AG04449 (cell line): ENCODE measurements around the gene DCBLD1.

ENCODE experiments used
- CTCF ChIA-PET: fragments of 350-600 bp; formaldehyde crosslinking; extraction: SDS; loops from one replicate; lab custom pipeline; 2021; ENCODE audit warnings: antibody characterized with exemption; lab: Yijun Ruan, JAX
- POLR2A ChIA-PET: fragments of 400-600, 350-600 bp; formaldehyde crosslinking; extraction: SDS; loops from one replicate; lab custom pipeline; 2020; ENCODE audit warnings: antibody characterized with exemption, inconsistent platforms; lab: Yijun Ruan, JAX
- DNase-seq: peaks from one replicate; pipeline ENCODE4 v3.0.0-alpha.2; 2010; ENCODE audit warnings: low read depth, low spot score
- H3K4me3 ChIP-seq: 2 replicates; pipeline ENCODE4 v1.5.1; 2011; ENCODE audit warnings: low read depth, mild to moderate bottlenecking, control low read depth, low read length
- TF ChIP-seq, protein P1 (sequence below): IDR thresholded peaks from one replicate; pipeline ENCODE4 v1.5.1; 2011; ENCODE audit warnings: mild to moderate bottlenecking, moderate library complexity, low read length, control low read depth, inconsistent platforms; ENCODE audit not compliant: insufficient read depth; ENCODE audit errors: missing control alignments

Gene DCBLD1

DNA sequence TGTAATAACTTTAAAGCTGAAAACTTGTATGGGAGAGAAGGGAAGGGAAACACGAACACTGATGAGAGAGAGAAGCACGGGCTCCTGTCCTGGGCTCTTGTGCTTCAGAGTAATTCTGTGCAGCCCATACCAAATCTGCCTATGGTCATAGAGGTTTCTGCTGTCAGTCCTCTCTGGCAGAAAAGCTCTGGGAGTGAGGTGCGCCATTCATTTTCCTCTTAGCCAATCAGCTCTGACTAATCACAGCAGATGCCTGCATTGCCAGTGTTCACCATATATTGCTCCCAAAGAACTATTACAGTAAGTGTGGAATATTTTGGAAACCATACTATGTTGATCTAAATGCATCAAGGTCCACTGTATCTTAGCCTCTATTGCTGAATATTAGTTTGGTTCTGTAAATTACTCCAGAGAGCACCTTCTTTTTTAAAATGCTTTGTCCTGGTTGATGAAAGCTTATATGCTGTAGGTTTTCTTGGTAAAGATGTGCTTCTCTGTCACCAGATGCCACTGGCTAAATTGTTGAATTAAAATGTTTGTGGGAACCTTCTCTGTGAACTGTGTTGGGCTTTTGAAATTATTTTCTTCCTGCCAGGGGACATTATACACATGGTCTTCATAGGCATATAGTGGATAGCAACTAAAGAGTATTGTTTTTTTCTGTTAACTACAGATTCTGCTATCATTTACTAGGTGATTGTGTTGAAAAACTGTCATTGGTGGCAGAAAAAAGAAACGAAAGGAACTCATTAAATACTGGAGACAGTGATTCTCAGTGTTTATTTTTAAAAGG lies 38.3 kb downstream of the DCBLD1 start:
- TF ChIP-seq, protein P1, sequence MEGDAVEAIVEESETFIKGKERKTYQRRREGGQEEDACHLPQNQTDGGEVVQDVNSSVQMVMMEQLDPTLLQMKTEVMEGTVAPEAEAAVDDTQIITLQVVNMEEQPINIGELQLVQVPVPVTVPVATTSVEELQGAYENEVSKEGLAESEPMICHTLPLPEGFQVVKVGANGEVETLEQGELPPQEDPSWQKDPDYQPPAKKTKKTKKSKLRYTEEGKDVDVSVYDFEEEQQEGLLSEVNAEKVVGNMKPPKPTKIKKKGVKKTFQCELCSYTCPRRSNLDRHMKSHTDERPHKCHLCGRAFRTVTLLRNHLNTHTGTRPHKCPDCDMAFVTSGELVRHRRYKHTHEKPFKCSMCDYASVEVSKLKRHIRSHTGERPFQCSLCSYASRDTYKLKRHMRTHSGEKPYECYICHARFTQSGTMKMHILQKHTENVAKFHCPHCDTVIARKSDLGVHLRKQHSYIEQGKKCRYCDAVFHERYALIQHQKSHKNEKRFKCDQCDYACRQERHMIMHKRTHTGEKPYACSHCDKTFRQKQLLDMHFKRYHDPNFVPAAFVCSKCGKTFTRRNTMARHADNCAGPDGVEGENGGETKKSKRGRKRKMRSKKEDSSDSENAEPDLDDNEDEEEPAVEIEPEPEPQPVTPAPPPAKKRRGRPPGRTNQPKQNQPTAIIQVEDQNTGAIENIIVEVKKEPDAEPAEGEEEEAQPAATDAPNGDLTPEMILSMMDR: no peak
- CTCF ChIA-PET: interaction anchor here (1.0 to 1.3 kb wide), 2 partner anchors 15 to 39 kb away, joined by 3 to 4 read pairs; no protein-coding TSS in a partner anchor
- POLR2A ChIA-PET: interaction anchor here (0.8 kb wide), 1 partner anchor 28 kb away, joined by 3 read pairs; no protein-coding TSS in a partner anchor
- H3K4me3 ChIP-seq: no peak overlapping the region
- DNase-seq: no peak

DNA sequence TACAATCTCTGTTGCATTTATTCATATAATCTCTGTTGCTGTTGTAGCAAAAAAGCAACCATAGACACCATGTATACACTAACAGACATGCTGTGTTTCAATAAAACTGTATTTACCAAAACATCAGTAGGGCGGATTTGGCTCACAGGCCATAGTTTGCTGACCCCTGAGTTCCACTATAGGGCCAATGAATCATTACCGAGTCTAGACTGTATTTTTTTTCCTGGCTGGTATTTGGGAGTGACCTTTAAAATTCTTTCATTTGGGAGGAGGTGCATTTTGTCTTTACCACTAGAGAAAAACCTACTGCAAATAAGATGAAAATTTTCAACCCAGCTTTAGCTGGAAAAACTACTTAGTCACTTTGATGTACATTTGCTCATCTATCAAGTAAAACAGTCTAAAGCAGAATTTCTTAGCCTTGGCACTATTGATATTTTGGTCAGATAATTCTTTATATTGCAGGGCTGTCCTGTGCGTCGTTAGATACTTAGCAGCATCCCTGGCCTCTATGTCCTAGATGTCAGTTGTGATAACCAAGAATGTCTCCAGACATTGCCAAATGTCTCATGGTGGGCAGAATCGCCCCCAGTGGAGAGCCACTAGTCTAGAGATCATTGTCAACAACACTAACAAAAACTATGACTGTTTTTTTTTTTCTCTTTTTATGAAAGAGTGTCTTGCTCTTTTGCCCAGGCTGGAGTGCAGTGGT lies 39.5 kb downstream of the DCBLD1 start:
- DNase-seq: no peak
- CTCF ChIA-PET: interaction anchor here (1.0 to 1.3 kb wide), 2 partner anchors 14 to 38 kb away, joined by 3 to 4 read pairs; no protein-coding TSS in a partner anchor
- TF ChIP-seq, protein P1: no peak
- POLR2A ChIA-PET: interaction anchor here (0.8 kb wide), 1 partner anchor 27 kb away, joined by 3 read pairs; no protein-coding TSS in a partner anchor
- no peak overlapping the region for H3K4me3 ChIP-seq

DNA sequence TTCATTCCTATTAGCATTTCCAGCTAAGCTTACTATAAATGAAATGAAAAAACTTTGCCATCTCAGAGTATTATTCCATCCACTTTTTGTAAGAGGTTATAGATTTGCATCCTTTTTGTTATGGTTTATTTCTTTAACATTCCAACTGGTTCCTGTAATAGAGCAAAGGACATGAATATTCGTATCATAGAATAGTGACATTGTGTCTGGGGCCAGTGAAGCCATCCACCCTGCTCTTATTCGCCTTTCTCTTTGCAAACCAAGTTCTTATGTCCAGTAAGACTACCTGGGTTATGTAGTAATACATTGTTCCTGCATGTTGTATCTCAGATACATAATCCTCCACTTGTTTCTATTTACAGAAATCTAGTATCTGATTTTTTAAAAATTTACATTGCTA lies 43.1 kb downstream of the DCBLD1 start:
- CTCF ChIA-PET: no interaction called here
- no peak for DNase-seq
- POLR2A ChIA-PET: no interaction called here
- H3K4me3 ChIP-seq: no peak overlapping the region
- TF ChIP-seq, protein P1: no peak

DNA sequence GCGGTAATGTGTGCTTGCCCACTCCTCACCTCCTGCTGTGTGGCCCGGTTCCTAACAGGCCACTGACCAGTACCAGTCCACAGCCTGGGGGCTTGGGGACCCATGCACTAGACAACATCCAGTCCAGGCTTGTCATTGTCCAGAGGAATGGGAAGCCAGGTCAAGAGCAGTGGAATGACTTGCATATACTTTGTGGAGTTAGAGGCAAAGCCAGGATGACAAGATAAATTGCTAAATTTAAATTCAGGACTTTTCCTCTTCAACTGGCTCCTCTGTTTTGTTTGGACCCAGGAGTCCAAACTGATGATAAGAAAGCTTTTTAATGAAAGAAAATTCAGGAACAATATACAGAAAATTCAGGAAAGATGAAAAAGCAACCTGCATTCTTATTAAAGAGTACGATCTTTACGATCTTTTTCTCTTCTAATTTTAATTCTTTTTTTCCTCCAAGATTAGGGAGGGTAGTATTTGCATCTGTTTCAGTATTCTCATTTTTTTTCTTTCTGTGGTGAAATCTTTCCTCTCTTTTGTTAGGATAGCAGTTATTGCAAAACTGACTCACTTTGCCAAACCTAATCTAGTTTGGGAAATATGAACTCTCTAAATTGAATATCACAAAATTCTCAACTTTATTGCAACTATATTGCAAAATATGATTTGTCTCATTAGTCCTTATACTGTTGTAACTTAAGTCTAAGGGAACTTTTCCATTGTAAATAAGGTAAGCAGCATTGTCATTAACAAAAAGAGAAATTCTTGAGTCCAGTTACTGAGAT lies 48.2 kb downstream of the DCBLD1 start:
- CTCF ChIA-PET: interaction anchor here (1.0 to 3.2 kb wide), 3 partner anchors 24 to 84 kb away, joined by 3 to 16 read pairs (median 3); no protein-coding TSS in a partner anchor
- TF ChIP-seq, protein P1: no peak
- no peak for DNase-seq
- no peak overlapping the region for H3K4me3 ChIP-seq
- POLR2A ChIA-PET: no interaction called here

DNA sequence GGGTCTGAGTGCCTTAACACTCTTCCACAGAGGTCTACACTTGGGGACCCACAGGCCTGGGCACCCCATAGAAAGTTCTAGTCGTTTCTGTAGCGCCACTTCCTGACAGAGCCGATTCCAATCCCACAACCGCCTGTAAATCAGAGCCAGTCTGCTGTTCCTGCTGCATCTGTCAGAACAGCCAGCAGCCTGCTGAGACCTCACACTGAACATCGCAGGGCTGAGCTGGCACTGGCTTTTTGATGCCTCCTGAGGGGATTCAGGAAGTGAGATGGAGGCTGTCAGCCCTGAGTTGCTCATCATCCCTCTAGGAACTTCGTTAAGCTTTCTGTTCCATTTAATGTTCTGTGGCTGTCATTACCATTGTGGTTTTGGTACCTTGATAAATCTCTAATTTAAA lies 48.9 kb downstream of the DCBLD1 start:
- DNase-seq: no peak
- no peak overlapping the region for H3K4me3 ChIP-seq
- TF ChIP-seq, protein P1: no peak
- CTCF ChIA-PET: interaction anchor here (0.7 to 3.2 kb wide), 4 partner anchors 10 to 82 kb away, joined by 3 to 16 read pairs (median 4); no protein-coding TSS in a partner anchor
- POLR2A ChIA-PET: no interaction called here
